Progenitor cell of endocrine pancreas (in vitro differentiated cells): Measurements from ENCODE around the gene MLF2. TPM values are rescaled to one million over a fixed set of nuclear protein-coding genes. Genes with fewer than 3 reads are reported as not detected.
"Not testable (repeated sequence)": the region's sequence is repeated elsewhere in the genome, so short reads cannot be mapped to it uniquely, and the experiment has no call there.

Experiments used
- DNase-seq: peaks from one replicate; pipeline ENCODE4 v3.0.0; 2021; ENCODE audit warnings: low spot score; ENCODE audit not compliant: unreplicated experiment
- H3K27ac Mint-ChIP-seq: 2 replicates; pipeline ENCODE4 v1.8.0; 2021; ENCODE audit warnings: mild to moderate bottlenecking, moderate library complexity, mixed read lengths
- H3K27me3 Mint-ChIP-seq: 2 replicates; pipeline ENCODE4 v1.8.0; 2021; ENCODE audit warnings: mixed read lengths
- H3K36me3 Mint-ChIP-seq: 2 replicates; pipeline ENCODE4 v1.8.0; 2022; ENCODE audit warnings: mixed read lengths; ENCODE audit not compliant: insufficient read depth
- H3K4me1 Mint-ChIP-seq: 2 replicates; pipeline ENCODE4 v1.8.0; 2021; ENCODE audit warnings: low read depth, mixed read lengths
- H3K4me3 Mint-ChIP-seq: 2 replicates; pipeline ENCODE4 v1.8.0; 2021; ENCODE audit warnings: low read depth, mild to moderate bottlenecking, moderate library complexity, mixed read lengths
- H3K9me3 Mint-ChIP-seq: 2 replicates; pipeline ENCODE4 v1.8.0; 2021; ENCODE audit warnings: low read depth, mixed read lengths
- CTCF ChIP-seq: fragments of 200-600 bp; sonication (generic); IDR thresholded peaks from one replicate; pipeline ENCODE4 v1.5.0; 2021; ENCODE audit warnings: antibody characterized with exemption, mild to moderate bottlenecking; ENCODE audit not compliant: unreplicated experiment
- total RNA-seq: library from RNA; stranded (reverse); gene quantifications from 2 replicates; pipeline ENCODE4 v1.2.1, GENCODE V29; 2021

MLF2 gene
- total RNA-seq, 1 donor from 2014 or later = 281 TPM

GRCh38 chr12:6751767-6752166, 1.2 kb downstream of the MLF2 start:
- Mint-ChIP-seq H3K4me3 (peak overlapping the region; percentile 96), H3K36me3 (peaks cover 33% of the 10 kb centered on the region), H3K9me3 (no peaks in the 10 kb centered on the region), H3K4me1 (peaks cover 20% of the 10 kb centered on the region), H3K27me3 (no peaks in the 10 kb centered on the region), H3K27ac (peak overlapping the region; percentile 100)
- TF ChIP-seq CTCF = no peak
- DNase-seq = no peak

DNA sequence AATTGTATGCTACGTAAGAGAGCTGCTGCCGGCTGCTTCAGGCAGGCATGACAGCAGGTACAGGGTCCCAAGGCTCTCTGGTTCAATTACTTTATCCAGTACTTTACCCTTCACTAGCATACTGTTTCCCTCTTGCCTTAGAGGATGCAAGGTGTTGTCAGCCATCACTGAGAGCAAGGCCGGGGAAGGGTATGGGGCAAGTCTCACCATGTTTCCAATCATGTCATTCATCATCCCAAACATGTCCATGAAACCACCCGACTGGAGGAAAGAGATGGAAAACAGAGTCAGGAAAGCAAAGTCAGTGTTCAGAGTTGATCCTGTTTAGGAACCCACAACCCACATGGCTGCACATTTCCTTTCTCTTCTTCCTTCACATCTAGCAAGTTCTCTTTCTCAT, 2.4 kb downstream of the MLF2 start:
- no peaks in the 10 kb centered on the region for H3K9me3 Mint-ChIP-seq
- no peaks in the 10 kb centered on the region for H3K27me3 Mint-ChIP-seq
- no peak for DNase-seq
- no peak overlapping the region for H3K4me3 Mint-ChIP-seq
- H3K36me3 Mint-ChIP-seq = peaks cover 36% of the 10 kb centered on the region
- peaks cover 20% of the 10 kb centered on the region for H3K4me1 Mint-ChIP-seq
- no peak for TF ChIP-seq CTCF
- H3K27ac Mint-ChIP-seq = no peak overlapping the region

GRCh38 chr12:6748761-6749160, 4.2 kb downstream of the MLF2 start:
- Mint-ChIP-seq H3K27ac (no peak overlapping the region), H3K4me3 (no peak overlapping the region), H3K9me3 (no peaks in the 10 kb centered on the region), H3K36me3 (peaks cover 43% of the 10 kb centered on the region), H3K4me1 (peaks cover 12% of the 10 kb centered on the region), H3K27me3 (no peaks in the 10 kb centered on the region)
- no peak for DNase-seq
- no peak for TF ChIP-seq CTCF

DNA sequence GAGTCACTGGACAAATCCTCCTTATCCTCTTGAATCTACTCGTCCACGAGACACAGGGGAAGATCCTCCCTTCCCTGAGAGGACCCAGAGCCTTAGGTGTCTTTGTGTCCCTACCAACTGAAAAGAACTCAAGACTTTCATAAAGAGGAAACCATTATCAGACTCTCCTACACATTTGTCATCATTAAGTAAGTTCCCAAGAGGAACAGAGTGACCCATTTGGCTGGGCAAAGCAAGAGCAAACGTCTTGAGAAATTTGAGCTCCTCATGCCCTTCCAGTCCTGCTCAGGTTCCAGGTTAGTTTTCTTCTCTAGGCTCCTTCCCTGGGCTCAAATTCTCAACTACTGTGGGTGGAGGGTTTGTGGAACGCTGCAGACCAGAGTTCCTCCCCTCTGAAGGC, 5.7 kb downstream of the MLF2 start:
- DNase-seq = no peak
- no peak overlapping the region for H3K27ac Mint-ChIP-seq
- peaks cover 40% of the 10 kb centered on the region for H3K36me3 Mint-ChIP-seq
- H3K9me3 Mint-ChIP-seq = no peaks in the 10 kb centered on the region
- no peaks in the 10 kb centered on the region for H3K27me3 Mint-ChIP-seq
- H3K4me3 Mint-ChIP-seq = no peak overlapping the region
- peaks cover 5% of the 10 kb centered on the region for H3K4me1 Mint-ChIP-seq
- no peak for TF ChIP-seq CTCF

DNA sequence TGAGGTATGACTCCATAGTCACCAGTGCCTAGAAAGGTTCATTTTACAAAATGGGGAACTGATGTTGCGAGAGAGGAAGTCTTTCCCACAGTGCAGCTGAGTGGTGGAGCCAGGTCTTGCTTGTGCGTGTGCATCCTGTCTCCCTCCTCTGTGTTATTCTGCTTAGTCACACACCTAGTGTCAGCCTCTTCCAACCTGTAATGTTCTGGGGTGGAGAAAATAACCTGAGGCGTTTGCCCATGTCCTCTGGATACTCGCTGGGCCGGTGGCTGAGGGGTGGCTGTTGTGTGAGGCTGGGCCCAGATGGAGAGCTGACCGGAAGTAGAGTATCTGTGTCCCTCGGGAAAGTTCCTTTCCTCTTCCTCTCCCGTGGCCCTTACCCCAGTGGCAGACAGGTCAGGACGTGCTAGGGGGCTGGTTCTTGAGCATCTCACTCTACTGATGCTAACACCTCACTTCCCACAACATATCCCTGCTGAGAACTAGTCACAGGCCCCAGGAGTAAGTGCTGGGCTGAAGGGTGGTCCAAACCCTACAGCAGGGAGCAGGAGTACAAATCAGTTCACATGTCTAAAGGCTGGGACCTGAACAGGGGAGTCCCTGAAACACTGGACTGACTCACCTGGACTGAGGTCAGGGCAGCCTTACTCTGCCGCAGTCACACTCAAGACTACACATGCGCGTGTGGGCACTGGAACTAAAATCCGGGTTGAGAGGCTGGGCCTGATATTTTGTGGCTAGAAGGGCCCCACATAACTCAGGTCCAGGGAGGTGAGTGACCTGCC, 7.0 kb downstream of the MLF2 start:
- H3K27ac Mint-ChIP-seq = peak overlapping the region; percentile 65
- no peaks in the 10 kb centered on the region for H3K27me3 Mint-ChIP-seq
- H3K36me3 Mint-ChIP-seq = peaks cover 35% of the 10 kb centered on the region

DNA sequence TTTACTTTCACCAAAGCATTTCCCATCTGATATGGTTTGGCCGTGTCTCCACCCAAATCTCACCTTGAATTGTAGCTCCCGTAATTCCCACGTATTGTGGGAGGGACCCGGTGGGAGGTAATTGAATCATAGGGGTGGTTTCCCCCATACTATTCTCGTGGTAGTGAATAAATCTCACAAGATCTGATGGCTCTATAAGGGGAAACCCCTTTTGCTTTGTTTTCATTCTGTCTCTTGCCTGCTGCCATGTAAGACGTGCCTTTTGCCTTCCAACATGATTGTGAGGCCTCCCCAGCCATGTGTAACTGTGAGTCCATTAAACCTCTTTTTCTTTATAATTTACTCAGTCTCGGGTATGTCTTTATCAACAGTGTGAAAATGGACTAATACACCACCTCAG, 9.6 kb downstream of the MLF2 start:
- H3K9me3 Mint-ChIP-seq, H3K27me3 Mint-ChIP-seq, H3K4me3 Mint-ChIP-seq, H3K27ac Mint-ChIP-seq, H3K4me1 Mint-ChIP-seq, DNase-seq: not testable (repeated sequence)
- peaks cover 24% of the 10 kb centered on the region for H3K36me3 Mint-ChIP-seq

More for the DNA sequence above, 7.0 kb downstream of the MLF2 start:
- no peaks in the 10 kb centered on the region for H3K9me3 Mint-ChIP-seq
- H3K4me3 Mint-ChIP-seq = no peak overlapping the region
- no peak for TF ChIP-seq CTCF
- H3K4me1 Mint-ChIP-seq = no peaks in the 10 kb centered on the region
- no peak for DNase-seq
